ENCODE measurements around the gene ITPR1. TPM values are rescaled to one million over a fixed set of nuclear protein-coding genes. Genes with fewer than 3 reads are reported as not detected.

The ITPR1 gene
- polyA plus RNA-seq, 1 experiment: 1.4 TPM

DNA sequence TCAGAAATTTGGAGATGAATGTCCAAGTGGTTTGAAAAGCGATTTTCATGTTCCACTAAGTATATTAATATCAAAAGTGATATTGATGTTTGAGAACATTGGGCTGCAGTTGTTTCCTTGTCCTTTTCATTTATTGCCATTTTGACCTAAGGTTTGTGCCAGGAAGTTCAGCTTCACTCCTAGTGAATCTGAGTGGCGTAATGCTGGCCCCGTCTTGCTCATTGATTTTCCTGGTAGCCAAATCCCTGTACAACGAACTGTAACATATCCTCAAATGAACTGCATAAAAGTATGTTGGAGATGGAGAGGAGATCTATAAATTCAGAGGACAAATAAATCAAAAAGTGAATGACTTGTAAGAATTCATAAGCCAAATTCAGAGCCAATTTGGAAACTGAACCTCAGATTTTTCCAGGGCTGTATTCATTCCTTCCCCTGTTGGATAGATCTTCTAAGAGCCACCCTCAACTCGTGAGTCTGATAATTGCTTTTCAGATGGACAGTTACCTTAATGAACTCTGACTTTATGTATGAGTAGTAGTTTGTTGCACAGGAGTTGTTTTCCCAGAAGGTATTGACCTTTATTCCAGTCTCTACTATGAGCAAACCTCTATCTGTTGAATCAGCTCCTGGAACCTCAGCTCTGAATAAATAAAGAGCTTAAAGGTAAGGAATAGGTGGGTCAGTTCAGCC is 72.8 kb downstream of the ITPR1 start:
- no peak overlapping the region for H3K4me3 ChIP-seq (ENCODE audit: low read depth, low read length)
- H3K36me3 ChIP-seq (ENCODE audit: control insufficient read depth, insufficient read depth, low read length): no peaks in the 10 kb centered on the region
- ChIA-PET POLR2A (no interaction called here), CTCF (interaction anchor here (1.4 kb wide), 1 partner anchor 18 kb away, joined by 3 read pairs; no protein-coding TSS in a partner anchor)
- no peaks in the 10 kb centered on the region for H3K27me3 ChIP-seq (ENCODE audit: control insufficient read depth, insufficient read depth, low read length)
- TF ChIP-seq, protein P1, sequence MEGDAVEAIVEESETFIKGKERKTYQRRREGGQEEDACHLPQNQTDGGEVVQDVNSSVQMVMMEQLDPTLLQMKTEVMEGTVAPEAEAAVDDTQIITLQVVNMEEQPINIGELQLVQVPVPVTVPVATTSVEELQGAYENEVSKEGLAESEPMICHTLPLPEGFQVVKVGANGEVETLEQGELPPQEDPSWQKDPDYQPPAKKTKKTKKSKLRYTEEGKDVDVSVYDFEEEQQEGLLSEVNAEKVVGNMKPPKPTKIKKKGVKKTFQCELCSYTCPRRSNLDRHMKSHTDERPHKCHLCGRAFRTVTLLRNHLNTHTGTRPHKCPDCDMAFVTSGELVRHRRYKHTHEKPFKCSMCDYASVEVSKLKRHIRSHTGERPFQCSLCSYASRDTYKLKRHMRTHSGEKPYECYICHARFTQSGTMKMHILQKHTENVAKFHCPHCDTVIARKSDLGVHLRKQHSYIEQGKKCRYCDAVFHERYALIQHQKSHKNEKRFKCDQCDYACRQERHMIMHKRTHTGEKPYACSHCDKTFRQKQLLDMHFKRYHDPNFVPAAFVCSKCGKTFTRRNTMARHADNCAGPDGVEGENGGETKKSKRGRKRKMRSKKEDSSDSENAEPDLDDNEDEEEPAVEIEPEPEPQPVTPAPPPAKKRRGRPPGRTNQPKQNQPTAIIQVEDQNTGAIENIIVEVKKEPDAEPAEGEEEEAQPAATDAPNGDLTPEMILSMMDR (IDR thresholded peaks at IDR 0.05; ENCODE audit: insufficient read depth, low read depth, low read length): no peak
- DNase-seq (ENCODE audit: low read depth): no peak

DNA sequence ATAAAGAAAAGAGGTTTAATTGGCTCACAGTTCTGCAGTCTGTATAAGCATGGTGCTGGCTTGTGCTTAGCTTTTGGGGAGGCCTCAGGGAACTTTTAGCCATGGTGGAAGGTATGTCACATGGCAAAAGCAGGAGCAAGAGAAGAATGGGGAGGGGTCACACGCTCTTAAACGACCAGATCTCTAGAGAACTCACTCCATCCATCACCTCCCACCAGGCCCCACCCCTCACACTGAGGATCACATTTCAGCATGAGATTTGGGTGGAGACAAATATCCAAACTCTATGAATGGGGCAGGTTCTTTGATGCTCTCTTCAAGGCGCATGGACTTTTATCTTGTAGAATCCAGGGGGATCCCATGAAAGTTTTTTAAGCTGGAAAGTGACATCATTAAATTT is 75.7 kb downstream of the ITPR1 start:
- no peak for DNase-seq (ENCODE audit: low read depth)
- TF ChIP-seq, protein P1 (IDR thresholded peaks at IDR 0.05; ENCODE audit: insufficient read depth, low read depth, low read length): no peak
- Histone ChIP-seq H3K27me3 (ENCODE audit: control insufficient read depth, insufficient read depth, low read length) (no peaks in the 10 kb centered on the region), H3K4me3 (ENCODE audit: low read depth, low read length) (no peak overlapping the region), H3K36me3 (ENCODE audit: control insufficient read depth, insufficient read depth, low read length) (no peaks in the 10 kb centered on the region)
- CTCF ChIA-PET: no interaction called here
- POLR2A ChIA-PET: no interaction called here

DNA sequence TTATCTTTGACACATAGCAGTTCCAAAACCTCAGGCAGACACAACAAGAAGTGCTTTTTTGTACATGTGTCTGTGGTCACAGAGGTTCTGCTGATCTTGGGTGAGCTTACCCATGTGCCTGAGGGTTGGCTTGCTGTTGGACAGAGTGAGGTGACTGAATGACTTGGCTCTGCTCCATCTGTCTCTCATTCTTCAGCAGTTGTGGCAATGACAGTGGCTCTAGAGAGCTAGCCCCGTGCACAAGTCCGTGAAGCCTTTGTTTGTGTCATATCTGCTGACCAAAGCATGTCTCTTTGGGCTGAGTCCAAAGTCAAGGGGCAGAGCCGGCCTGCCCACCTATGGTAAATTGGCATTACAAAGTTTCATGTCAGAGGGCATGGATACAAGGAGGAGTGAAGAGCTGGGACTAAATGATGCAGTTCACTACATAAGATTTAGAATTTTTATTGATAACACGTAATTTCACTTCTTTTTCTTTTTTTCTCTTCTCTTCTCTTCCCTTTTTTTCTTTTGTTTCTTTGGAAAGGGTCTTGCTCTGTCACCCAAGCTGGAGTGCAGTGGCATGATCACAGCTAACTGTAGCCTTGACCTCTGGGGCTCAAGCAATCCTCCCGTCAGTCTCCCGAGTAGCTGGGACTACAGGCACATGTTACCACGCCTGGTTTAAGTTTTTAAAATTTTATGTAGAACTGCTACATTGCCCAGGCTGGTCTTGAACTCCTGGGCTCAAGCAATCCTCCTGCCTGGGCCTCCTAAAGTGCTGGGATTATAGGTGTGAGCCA is 77.9 kb downstream of the ITPR1 start:
- POLR2A ChIA-PET: no interaction called here

DNA sequence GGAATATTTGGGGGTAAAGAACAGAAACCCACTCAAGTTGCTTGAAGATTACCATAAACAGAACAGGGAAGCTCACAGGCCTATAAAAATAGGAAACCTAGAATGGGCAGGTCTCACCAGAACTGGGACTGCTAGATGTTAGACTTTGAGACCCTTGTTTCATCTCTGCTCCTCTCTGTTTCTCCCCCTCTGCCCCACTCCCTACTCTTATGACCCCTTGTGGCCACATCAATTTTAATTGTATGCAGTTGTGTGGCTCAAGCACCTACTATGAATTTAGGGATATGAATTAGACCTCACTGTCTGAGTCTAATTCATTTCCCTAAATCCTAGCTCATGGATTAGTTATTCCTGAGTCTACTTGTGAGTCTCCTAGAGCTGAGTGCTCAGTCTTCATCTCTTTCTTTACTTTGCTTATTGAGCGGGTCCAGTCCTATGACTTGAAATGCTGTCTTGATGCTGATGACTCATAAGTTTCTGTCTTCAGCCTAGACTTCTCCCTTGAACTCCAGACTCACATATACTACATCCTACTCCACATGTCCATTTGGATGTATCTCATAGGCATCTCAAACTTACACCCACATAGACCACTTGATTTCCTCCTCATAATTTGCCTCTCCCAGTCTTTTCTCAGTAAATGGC is 78.7 kb downstream of the ITPR1 start:
- ChIA-PET CTCF (interaction anchor here (1.4 kb wide), 1 partner anchor 221 kb away, joined by 3 read pairs; no protein-coding TSS in a partner anchor), POLR2A (no interaction called here)
- no peak overlapping the region for H3K4me3 ChIP-seq (ENCODE audit: low read depth, low read length)

More for the DNA sequence above, 77.9 kb downstream of the ITPR1 start:
- CTCF ChIA-PET: interaction anchor here (1.4 kb wide), 1 partner anchor 220 kb away, joined by 3 read pairs; no protein-coding TSS in a partner anchor
- Histone ChIP-seq H3K36me3 (ENCODE audit: control insufficient read depth, insufficient read depth, low read length) (no peaks in the 10 kb centered on the region), H3K27me3 (ENCODE audit: control insufficient read depth, insufficient read depth, low read length) (no peaks in the 10 kb centered on the region), H3K4me3 (ENCODE audit: low read depth, low read length) (no peak overlapping the region)
- no peak for DNase-seq (ENCODE audit: low read depth)
- TF ChIP-seq, protein P1 (IDR thresholded peaks at IDR 0.05; ENCODE audit: insufficient read depth, low read depth, low read length): no peak

More for the DNA sequence above, 78.7 kb downstream of the ITPR1 start:
- TF ChIP-seq, protein P1 (IDR thresholded peaks at IDR 0.05; ENCODE audit: insufficient read depth, low read depth, low read length): no peak
- no peaks in the 10 kb centered on the region for H3K36me3 ChIP-seq (ENCODE audit: control insufficient read depth, insufficient read depth, low read length)
- H3K27me3 ChIP-seq (ENCODE audit: control insufficient read depth, insufficient read depth, low read length): no peaks in the 10 kb centered on the region
- DNase-seq (ENCODE audit: low read depth): no peak
